Tibial nerve (tissue), 4 donors: ENCODE measurements around the gene FMNL2. TPM values are rescaled to one million over a fixed set of nuclear protein-coding genes. Genes with fewer than 3 reads are reported as not detected.

Experiments used
- DNase-seq, 2 donors: peaks; one replicate each; pipeline ENCODE4 v3.0.0-alpha.2; 2019; ENCODE audit warnings: low spot score in 2 of 2
- H3K27ac ChIP-seq, 4 donors: fragments of 200-600 bp; sonication (generic) in 3 of 4; one replicate each; pipeline ENCODE4 v1.5.1; 2017 to 2019; ENCODE audit warnings: mild to moderate bottlenecking in 1 of 4
- H3K27me3 ChIP-seq, 2 donors: fragments of 200-600 bp; sonication (generic) in 1 of 2; one replicate each; pipeline versions ENCODE4 v1.5.1 to v1.6.0; 2017 to 2019
- H3K36me3 ChIP-seq, 3 donors: fragments of 200-600 bp; sonication (generic); one replicate each; pipeline ENCODE4 v1.5.1; 2018 to 2019
- H3K4me1 ChIP-seq, 4 donors: fragments of 200-600 bp; sonication (generic) in 3 of 4; one replicate each; pipeline ENCODE4 v1.5.1; 2017 to 2019
- H3K4me3 ChIP-seq, 4 donors: fragments of 200-600 bp; sonication (generic) in 3 of 4; one replicate each; pipeline ENCODE4 v1.5.1; 2017 to 2019; ENCODE audit warnings: mild to moderate bottlenecking in 1 of 4, moderate library complexity in 1 of 4
- H3K9me3 ChIP-seq, 4 donors: fragments of 200-600 bp; sonication (generic) in 3 of 4; one replicate each; pipeline ENCODE4 v1.5.1; 2017 to 2019
- EP300 ChIP-seq, 2 donors: sonication (generic); formaldehyde crosslinking; IDR thresholded peaks; one replicate each; pipeline ENCODE4 v1.6.1; 2017; ENCODE audit warnings: antibody characterized with exemption in 2 of 2, mild to moderate bottlenecking in 1 of 2
- POLR2A ChIP-seq, 2 donors: fragments of 450-650 bp; IDR thresholded peaks; one replicate each; pipeline ENCODE4 v1.6.1; 2017; ENCODE audit warnings: antibody characterized with exemption in 2 of 2, mild to moderate bottlenecking in 2 of 2, moderate library complexity in 2 of 2
- WGBS, 2 donors: methylation state at CpG; one replicate each; pipeline ENCODE4 v1.1.5; 2018; 5-methylcytosine and 5-hydroxymethylcytosine counted together
- total RNA-seq, 4 donors: library from RNA; depleted of rRNA; stranded (reverse); fragments of >200 nt; gene quantifications; one replicate each; pipeline ENCODE4 v1.1.0, GENCODE V29; 2016
- TF ChIP-seq, protein P1 (sequence below), 5 experiments: fragments of 200-600 bp in 3 of 5; fragments of 450-650 bp in 2 of 5; sonication (generic) in 3 of 5; IDR thresholded peaks; one replicate each; pipeline ENCODE4 v1.5.1; 2016 to 2019; ENCODE audit warnings: antibody characterized with exemption in 5 of 5, mild to moderate bottlenecking in 3 of 5, moderate library complexity in 2 of 5

The FMNL2 gene
- total RNA-seq, 4 donors from 2014 or later, result 94.5 to 131 (median 98.1) TPM

DNA sequence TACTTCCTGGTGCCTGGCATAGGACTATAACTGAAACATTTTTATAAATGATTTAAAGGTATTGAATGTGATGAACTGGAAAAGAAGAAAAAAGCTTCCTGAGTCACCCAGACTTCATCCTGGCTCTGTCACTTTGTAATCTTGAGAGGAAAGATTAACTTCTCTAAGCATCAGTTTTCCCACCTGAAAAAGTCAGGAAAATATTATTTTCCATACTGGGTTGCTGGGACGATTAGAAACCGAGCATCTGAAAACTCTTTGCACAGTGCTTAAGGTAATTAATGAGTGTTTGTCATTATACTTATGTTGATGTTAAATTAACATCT lies 71.8 kb downstream of the FMNL2 start:
- Histone ChIP-seq H3K4me3 (peak overlapping the region in 2 of 4 donors; percentile 6 to 28), H3K9me3 (no peaks in the 10 kb centered on the region), H3K4me1 (peaks cover 3 to 95% (median 50%) of the 10 kb centered on the region in 4 donors), H3K27me3 (no peaks in the 10 kb centered on the region), H3K36me3 (no peaks in the 10 kb centered on the region), H3K27ac (peak overlapping the region in 3 of 4 donors; percentile 39 to 87 (median 78))
- TF ChIP-seq EP300 (IDR thresholded peaks at IDR 0.05) (no peak), POLR2A (IDR thresholded peaks at IDR 0.05) (no peak)
- TF ChIP-seq, protein P1, sequence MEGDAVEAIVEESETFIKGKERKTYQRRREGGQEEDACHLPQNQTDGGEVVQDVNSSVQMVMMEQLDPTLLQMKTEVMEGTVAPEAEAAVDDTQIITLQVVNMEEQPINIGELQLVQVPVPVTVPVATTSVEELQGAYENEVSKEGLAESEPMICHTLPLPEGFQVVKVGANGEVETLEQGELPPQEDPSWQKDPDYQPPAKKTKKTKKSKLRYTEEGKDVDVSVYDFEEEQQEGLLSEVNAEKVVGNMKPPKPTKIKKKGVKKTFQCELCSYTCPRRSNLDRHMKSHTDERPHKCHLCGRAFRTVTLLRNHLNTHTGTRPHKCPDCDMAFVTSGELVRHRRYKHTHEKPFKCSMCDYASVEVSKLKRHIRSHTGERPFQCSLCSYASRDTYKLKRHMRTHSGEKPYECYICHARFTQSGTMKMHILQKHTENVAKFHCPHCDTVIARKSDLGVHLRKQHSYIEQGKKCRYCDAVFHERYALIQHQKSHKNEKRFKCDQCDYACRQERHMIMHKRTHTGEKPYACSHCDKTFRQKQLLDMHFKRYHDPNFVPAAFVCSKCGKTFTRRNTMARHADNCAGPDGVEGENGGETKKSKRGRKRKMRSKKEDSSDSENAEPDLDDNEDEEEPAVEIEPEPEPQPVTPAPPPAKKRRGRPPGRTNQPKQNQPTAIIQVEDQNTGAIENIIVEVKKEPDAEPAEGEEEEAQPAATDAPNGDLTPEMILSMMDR (IDR thresholded peaks at IDR 0.05), result no peak
- no peak for DNase-seq
- 64 to 73% methylated on average over 2 of the region's 2 CpGs for WGBS, 2 donors

DNA sequence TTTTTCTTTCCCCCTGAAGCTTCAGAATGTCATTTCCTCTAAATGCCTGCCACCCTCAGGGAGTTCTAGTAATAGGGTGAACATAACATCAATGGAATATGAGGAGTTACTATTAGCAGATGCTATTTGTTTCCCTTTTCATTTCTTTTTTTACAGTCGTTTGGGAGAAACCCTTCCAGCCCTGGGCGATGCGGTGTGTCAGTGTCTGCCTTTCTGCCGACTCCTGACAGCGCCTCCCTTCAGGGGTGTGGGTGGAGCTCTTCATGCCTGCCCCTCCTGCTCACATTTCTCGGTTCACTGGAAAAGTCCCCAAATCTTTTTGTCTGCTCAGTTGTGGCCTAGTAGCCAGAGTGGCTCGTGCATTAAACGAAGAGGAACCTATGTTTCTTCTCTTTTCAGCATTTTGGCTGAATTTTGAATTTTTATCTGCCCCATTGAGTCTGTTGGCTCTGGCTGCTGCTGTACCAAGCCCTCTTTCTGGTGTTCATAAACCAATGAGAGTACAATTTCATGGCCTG lies 72.3 kb downstream of the FMNL2 start:
- no peaks in the 10 kb centered on the region for H3K27me3 ChIP-seq
- peak in 1 of 2 donors; percentile 31 for DNase-seq
- no peaks in the 10 kb centered on the region for H3K36me3 ChIP-seq
- TF ChIP-seq POLR2A (IDR thresholded peaks at IDR 0.05), result no peak
- TF ChIP-seq, protein P1 (IDR thresholded peaks at IDR 0.05), result no peak
- TF ChIP-seq EP300 (IDR thresholded peaks at IDR 0.05), result no peak
- WGBS, 2 donors, result 10 to 16% methylated on average over 8 of the region's 8 CpGs
- H3K27ac ChIP-seq, result peak overlapping the region in 3 of 4 donors; percentile 39 to 87 (median 78)
- H3K4me3 ChIP-seq, result peak overlapping the region in 2 of 4 donors; percentile 6 to 28
- no peaks in the 10 kb centered on the region for H3K9me3 ChIP-seq
- H3K4me1 ChIP-seq, result peaks cover 3 to 95% (median 54%) of the 10 kb centered on the region in 4 donors

- DNase-seq, result no peak
- Histone ChIP-seq H3K4me3 (no peak overlapping the region), H3K36me3 (no peaks in the 10 kb centered on the region), H3K27me3 (no peaks in the 10 kb centered on the region), H3K27ac (peak overlapping the region in 2 of 4 donors; percentile 78 to 87), H3K4me1 (peaks cover 3 to 94% (median 51%) of the 10 kb centered on the region in 4 donors), H3K9me3 (no peaks in the 10 kb centered on the region)
- TF ChIP-seq, protein P1 (IDR thresholded peaks at IDR 0.05), result no peak
- no peak for TF ChIP-seq EP300 (IDR thresholded peaks at IDR 0.05)
- TF ChIP-seq POLR2A (IDR thresholded peaks at IDR 0.05), result no peak
- WGBS, 2 donors, result 72 to 76% methylated on average over 1 of the region's 1 CpG
Observed at GRCh38 chr2:152407806-152408205, 72.8 kb downstream of the FMNL2 start.

- TF ChIP-seq, protein P1 (IDR thresholded peaks at IDR 0.05), result no peak
- TF ChIP-seq EP300 (IDR thresholded peaks at IDR 0.05), result no peak
- Histone ChIP-seq H3K27me3 (no peaks in the 10 kb centered on the region), H3K36me3 (no peaks in the 10 kb centered on the region), H3K4me1 (peaks cover under 1 to 94% (median 49%) of the 10 kb centered on the region in 4 donors), H3K4me3 (no peak overlapping the region), H3K27ac (peak overlapping the region in 2 of 4 donors; percentile 78 to 87), H3K9me3 (no peaks in the 10 kb centered on the region)
- WGBS, 2 donors, result 81 to 84% methylated on average over 3 of the region's 3 CpGs
- DNase-seq, result no peak
Observed at GRCh38 chr2:152408254-152408653, 73.3 kb downstream of the FMNL2 start.

GRCh38 chr2:152409386-152410164 lies 74.6 kb downstream of the FMNL2 start:
- H3K27me3 ChIP-seq, result no peaks in the 10 kb centered on the region
- TF ChIP-seq POLR2A (IDR thresholded peaks at IDR 0.05) (no peak), EP300 (IDR thresholded peaks at IDR 0.05) (no peak)
- H3K4me1 ChIP-seq, result peaks cover 0 to 94% (median 42%) of the 10 kb centered on the region in 4 donors
- H3K4me3 ChIP-seq, result no peak overlapping the region
- H3K36me3 ChIP-seq, result no peaks in the 10 kb centered on the region
- 79 to 86% methylated on average over 6 of the region's 6 CpGs for WGBS, 2 donors
- DNase-seq, result no peak
- no peaks in the 10 kb centered on the region for H3K9me3 ChIP-seq
- peak overlapping the region in 2 of 4 donors; percentile 60 to 64 for H3K27ac ChIP-seq
